HG02588 (cell line): Measurements from ENCODE around the gene FHIT.
A peak's percentile ranks its signal among the peaks of the same experiment; 100 is the strongest.

ENCODE experiments used
- ATAC-seq: cut with Tn5 transposase; IDR thresholded peaks from one replicate; pipeline ENCODE4 v1.9.1; 2021; ENCODE audit warnings: mild to moderate bottlenecking, moderate library complexity; ENCODE audit not compliant: unreplicated experiment

FHIT gene

GRCh38 chr3:59877263-59878037, 1373.8 kb downstream of the FHIT start:
- ATAC-seq, result no peak

- ATAC-seq, result no peak
Measured at GRCh38 chr3:59876533-59877062, 1374.7 kb downstream of the FHIT start.

DNA sequence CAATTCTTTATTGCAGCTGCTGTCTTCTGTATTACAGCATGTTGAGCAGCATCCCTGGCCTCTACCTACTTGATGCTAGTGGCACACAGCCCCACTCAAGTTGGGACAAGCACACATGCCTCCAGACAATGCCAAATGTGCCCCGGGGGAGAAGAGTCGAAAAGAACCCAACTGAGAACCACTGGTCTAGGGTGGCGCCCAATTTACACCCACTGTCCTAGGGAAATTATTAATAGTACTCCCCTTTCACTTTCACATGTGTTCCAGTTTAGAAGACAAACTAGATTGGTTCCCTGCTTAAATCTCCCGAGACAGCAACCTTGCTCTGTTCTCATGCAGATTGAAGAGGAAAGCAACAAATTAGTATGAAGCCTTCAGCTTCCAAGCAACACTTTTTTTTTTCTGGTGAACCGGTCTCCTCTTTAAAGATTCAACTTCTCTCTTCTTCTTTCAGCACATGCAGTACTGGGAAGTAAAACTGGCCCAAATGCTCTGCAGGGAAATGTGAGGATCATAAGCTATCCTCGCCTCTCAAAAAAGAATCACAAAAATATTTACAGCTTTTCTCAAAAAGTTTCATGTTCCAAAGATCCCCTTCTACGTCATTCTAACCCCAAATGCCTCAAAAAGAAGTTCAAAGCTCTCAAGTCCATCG, 1377.5 kb downstream of the FHIT start:
- ATAC-seq, result no peak

DNA sequence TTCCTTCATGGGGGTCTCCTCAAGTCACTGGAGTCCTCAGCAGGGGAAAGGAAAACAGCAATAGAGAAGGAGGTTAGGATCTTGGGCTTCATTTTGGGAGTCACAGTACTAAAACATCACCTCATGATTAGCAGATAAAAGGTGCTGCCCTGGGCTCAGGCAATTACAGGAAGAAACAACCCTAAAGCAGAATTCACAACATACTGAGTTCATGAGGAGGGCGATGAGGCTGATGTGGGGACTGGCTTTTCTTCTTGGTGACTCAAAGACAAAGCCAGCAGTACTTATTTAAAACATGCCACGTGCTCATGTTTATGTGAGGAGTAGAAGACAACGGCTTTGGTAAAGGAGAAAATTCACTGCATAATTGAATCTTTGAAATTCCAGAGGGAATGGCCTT, 1379.1 kb downstream of the FHIT start:
- no peak for ATAC-seq

DNA sequence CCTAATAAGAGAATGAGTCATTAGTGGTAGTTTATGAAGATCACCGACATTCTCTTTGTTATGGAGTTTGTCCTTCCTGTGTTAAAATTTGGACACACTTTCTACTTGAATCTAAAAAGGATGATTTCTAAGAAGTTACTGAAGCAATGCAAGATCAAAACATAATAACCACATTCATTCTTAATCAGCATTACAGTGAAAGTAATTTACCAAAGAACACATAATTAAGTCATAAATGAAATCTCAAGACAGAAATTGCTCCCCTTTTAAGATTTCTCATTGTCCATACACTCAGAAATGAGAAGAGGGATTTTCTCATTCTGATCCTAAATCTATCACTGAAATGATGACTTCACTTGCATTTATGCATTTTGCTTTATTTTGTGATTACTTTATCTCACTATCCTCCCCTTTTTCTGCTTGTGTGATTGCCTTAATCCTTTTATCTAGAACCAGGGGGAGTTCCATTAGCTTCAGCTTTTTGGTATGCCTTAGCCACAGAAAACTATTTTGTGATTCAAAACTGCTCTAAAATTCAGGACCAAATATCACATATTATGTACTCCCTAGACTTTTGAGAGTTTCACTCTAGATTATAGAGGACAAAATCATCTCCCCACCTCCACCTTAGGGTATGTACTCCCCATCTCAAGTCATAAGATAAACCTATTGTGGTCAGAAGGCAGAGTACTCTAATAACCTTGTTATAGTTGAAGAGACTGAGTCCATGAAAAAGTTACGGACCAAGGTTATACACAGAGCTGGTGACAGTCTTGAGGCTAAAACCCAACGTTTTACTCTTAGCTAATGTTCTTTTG, 1383.9 kb downstream of the FHIT start:
- ATAC-seq, result no peak

DNA sequence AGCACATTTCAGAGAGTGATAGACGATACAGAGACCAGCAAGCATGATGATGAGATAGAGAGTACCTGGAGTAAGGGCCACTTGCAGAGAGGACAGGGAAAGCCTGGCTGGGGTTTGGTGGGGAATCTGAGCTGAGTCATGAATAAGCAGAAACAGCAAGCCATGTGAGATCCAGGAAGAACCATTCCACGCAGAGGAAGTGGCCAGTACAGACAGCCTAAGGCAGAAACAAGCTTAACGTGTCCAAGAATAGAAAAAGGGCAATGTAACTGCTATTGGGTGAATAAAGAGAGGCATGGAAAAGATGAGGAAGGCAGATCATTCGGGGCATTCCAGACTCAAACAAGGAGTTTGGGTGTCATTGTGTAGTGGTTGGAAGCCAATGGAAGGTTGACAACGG, 1385.2 kb downstream of the FHIT start:
- ATAC-seq, result no peak

DNA sequence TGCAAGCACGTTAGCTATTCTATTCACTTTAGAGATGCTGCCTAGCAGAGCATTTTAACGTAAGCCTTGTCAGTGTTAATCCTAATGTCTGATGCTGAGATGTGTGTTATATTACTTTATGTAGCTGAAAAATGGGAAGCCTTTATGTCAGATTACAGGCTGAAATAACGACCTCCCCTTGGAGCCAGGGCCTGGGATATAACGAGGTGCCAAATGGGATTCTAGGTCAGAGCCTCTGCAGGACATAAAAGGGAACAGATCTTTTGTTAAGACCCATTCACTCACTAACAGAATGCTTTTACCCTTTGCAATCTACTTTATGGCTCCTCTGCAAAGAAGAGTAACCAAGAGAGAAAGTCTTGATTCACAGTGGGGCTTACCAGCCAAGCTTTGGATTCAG, 1385.9 kb downstream of the FHIT start:
- no peak for ATAC-seq

- ATAC-seq, result no peak
Measured at GRCh38 chr3:59862686-59863085, 1388.6 kb downstream of the FHIT start.

GRCh38 chr3:59857589-59858346, 1393.5 kb downstream of the FHIT start:
- peak; percentile 96 for ATAC-seq

DNA sequence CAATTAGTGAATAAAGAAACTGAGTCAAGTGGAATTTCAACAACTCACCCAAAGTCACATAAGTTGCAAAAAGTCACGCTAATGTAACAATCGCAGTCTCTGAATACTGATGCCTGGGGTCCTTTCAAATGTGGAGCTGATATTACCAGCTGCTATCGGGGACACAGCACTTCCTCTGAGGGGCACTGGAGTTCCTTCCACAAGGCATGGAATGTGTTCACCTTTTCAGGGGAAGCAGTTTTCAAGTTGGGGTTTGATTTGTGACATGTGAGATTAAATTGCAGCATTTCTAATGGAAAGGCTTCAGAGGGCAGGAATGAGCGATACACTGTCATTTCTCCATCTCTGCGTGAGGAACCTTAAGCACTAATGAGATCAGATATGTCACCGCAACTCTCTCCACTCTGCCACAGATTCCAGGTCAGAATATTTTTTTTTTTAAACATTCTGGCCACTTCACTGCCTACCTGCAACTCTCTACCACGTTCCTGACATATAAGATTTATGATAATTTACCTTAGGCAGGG, 1394.3 kb downstream of the FHIT start:
- no peak for ATAC-seq

- ATAC-seq, result no peak
Measured at GRCh38 chr3:59854061-59854709, 1397.1 kb downstream of the FHIT start.

DNA sequence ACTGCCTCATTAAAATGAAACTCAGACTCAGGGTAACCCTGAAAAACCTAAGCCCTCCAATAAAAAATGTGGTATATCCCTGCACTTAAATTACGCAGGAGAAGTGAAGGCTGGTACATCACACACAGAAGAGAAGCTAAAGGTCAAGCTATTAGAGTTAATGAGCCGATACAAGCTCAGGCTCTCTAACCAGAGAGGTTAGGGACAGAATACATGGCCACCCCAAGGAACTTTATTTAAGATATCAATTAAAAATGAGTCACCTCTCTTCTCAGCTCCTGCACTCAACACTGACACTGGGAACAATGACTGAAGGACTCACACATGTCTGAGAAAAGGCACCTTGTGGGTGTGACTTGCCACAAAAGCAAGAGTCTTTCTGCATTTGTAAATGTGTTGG, 1400.8 kb downstream of the FHIT start:
- ATAC-seq, result no peak

DNA sequence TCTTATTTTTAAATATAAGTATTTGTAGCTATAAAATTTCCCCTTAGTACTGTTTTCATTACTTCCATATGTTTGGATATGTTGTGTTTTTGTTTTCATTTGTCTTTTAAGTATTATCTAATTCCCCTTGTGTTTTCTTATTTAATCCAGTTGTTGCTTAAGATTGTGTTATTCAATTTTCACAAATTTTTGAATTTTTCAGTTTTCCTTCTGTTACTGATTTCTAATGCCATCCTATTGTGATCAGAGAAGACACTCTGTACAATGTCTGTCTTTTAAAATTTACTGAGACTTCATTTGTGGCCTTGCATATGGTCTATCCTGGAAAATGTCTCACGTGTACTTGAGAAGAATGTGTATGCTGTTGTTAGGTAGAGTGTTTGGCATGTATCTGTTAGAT, 1405.9 kb downstream of the FHIT start:
- ATAC-seq, result no peak

DNA sequence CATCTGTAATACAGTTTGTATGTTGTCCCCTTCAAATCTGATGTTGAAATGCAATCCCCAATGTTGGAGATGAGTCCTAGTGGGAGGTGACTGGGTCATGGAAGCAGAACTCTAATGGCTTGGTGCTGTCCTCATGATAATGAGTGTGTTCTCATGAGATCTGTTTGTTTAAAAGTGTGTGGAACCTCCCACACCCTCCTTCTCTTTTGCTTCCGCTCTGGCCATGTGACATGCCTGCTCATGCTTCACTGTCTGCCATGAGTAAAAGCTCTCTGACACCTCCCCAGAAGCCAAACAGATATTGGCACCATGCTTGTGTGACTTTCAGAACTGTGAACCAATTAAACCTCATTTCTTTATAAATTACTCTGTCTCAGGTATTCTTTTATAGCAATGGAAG, 1407.4 kb downstream of the FHIT start:
- ATAC-seq, result no peak

- ATAC-seq, result peak; percentile 94
Measured at GRCh38 chr3:59839810-59840515, 1411.3 kb downstream of the FHIT start.

- ATAC-seq, result peak; percentile 19
Measured at GRCh38 chr3:59839283-59839682, 1412.0 kb downstream of the FHIT start.

DNA sequence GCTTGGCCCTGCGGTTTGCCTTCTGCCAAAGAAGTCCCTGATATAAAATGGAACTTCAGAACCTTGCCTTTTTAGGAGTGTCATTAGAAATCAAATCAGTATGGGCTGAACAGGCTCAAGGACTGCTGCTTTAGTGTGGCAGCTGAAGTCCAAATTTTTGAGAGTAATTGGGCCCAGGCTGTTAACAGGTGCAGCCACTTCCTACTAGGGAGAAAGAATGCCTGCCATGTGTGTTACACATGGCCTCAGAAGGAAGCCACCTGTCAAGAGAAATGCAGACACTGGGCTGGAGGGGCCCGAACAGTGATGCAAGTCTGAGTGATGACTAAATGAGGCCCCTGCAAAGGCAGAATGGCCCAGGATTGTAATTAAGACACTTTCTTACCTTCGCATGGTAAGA, 1414.7 kb downstream of the FHIT start:
- no peak for ATAC-seq

GRCh38 chr3:59832702-59833101, 1418.5 kb downstream of the FHIT start:
- no peak for ATAC-seq

- no peak for ATAC-seq
Measured at GRCh38 chr3:59832241-59832640, 1419.0 kb downstream of the FHIT start.
